NCI-H2171 treated with DMSO at 0.1 percent for 48 hours (cell line): ENCODE data around the gene STPG2.

ENCODE experiments used
- DNase-seq: peaks from one replicate; lab custom pipeline; 2025; lab: John Stamatoyannopoulos, UW

Gene STPG2

DNA sequence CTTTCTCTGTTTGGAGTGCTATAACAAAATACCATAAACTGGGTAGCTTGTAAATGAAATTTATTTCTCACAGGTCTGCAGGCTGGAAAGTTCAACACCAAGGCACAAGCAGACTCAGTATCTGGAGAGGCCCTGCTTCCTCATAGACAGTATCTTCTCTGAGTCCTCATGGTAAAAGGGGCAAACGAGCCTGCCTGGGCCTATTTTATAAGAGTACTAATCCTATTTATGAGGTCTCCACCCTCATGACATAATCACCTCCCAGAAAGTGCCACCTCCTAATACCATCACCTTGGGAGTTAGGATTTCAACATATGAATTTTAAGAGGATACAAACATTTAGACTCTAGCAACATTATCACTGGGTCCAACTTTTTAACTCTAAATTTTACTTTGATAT is 200.3 kb downstream of the STPG2 start:
- DNase-seq: no peak

DNA sequence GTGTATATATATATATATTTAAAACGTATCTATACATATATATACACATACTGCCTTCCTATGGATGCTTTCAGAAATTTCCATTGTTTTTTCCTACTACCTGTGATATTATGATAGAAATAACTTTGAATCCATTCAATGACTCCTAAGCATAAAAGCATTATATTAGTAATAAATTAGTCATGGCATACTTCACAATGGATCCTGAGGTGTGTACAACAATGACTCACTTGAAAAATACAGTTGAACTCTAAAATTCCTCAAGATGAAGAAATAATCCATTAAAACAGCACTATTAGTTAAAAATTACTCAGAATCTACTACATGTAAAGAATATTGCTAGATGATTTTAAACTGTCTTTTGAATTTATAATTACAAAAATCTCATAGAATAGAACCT is 201.1 kb downstream of the STPG2 start:
- no peak for DNase-seq

DNA sequence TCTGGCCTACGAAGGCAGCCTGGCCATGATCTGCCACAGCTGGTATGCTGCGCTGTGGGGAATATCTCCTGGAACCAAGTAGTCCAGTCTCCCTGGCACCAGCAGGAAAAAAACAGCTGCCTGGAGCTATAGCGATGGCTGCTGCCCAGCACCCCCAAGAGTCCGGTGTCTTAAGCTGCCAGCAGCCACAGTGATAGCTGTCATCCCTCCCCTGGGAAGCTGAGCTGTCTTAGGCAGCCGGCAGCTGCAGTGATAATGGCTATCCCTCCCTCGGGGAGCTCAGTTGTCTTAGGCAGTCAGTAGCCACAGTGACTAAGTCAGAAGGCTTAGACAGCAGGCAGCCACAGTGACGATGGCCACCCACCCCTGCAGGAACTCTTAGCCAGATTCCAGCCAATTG is 205.1 kb downstream of the STPG2 start:
- no peak for DNase-seq

DNA sequence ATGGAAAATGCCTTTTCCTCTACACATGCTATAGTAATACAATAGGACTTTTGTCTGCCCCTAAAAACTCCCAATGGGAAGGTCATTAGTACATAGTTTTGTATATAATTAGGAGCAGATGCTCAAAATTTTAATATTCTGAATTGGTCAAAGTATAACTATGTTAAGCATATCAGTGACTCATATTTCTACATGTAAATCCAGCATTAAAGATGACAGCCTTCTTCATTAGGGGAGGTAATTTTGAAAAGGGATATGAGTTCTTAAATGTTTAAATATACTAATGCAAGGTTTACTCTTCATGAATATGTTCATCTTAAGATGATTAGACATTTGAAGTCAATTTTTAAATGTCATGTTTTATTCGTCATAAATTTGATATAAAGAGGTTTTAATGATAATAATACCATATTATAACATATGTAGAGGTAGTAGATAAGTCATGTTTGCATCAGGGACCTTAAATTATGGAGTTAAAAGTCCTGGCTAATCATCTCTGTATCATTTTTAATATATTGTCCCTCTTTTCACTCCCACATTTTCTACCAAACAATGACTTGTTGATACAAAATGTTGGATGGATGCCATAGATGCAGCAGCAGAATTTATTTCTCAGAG is 218.8 kb downstream of the STPG2 start:
- DNase-seq: no peak

DNA sequence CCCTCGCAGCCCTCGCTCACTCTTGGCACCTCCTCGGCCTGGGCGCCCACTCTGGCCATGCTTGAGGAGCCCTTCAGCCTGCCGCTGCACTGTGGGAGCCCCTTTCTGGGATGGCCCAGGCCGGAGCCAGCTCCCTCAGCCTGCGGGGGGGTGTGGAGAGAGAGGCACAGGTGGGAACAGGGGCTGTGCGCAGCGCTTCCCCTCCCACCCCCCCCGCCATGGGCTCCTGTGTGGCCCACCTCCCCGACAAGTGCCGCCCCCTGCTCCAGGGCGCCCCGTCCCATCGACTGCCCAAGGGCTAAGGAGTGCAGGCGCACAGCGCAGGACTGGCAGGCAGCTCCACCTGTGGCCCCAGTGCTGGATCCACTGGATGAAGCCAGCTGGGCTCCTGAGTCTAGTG is 220.2 kb downstream of the STPG2 start:
- DNase-seq: no peak

DNA sequence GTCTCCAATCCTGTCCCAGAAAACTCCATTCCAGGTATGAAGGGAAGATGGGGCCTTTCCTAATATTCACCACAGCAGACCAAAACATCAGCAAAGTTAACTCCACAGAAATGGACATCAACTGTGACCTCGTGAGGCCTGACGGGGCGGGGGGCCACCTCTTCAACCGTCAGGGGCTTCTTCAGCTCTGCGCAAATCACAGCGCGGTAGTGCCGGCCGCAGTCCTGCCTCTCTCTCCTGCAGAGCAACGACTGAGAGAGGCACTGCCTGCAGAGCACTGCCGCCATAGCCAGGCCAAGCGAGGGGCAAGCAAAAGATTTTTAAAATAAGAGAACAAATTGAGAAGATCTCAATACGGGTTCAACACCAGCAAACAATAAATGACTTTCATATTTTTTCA is 226.2 kb downstream of the STPG2 start:
- DNase-seq: no peak

DNA sequence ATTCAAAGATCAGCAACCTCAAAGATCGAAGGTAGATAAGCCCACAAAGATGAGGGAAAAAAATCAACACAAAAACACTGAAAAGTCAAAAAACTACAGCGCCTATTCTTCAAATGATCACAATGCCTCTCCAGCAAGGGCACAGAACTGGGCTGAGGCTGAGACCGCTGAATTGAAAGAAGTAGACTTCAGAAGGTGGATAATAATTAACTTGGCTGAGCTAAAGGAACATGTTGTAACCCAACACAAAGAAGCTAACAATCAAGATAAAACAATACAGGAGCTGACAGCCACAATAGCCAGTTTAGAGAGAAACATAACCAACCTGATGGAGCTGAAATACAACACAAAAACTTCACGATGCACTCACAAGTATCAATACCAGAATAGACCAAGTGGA is 231.1 kb downstream of the STPG2 start:
- no peak for DNase-seq

DNA sequence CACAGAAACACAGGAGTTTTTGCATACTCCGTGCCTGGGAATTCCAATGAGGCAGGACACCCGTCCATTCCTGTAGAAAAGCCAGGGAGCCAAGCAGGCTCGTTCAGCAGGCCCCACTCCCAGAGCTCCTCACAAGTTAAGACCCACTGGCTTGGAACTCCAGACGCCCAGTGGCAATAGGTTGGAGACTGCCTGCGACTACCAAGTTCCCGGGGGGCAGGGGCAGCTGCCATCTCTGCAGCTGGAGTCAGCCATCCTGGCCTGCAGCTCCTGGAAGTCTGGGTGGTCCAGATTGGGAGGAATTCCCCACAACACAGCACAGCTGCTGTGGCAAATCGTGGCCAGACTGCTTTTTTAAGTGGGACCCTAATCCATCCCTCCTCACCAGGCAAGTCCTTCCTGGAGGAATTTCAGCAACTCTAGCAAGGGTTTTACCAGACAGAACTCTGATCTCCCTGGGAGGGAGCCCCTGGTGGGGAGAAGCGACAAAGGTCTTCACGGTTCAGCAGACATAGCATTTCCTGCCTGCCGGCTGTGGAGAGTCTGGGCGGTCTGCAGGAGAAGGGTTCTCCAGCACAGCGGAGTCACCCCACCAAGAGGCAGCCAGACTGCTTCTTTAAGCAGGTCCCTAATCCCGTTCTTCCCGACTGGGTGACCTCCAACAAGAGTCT is 231.9 kb downstream of the STPG2 start:
- no peak for DNase-seq

DNA sequence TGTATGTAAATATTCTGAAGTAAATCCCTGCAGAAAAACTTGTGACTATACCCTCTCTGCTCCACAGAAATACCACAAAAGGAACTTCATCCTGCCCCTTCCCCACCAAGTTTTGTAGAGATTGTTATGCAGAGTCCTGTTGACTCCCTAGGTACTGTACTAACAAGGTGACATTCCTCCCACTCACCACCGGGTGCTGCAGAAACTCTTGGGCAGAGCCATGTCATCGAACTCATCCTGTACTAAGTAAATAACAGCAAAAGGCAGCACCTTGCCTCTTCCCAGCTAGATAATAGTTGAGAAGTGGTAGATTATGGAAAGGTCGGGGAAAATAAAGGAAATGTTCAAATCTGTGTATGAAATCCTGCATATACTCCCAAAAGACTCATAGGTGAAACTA is 233.3 kb downstream of the STPG2 start:
- no peak for DNase-seq

DNA sequence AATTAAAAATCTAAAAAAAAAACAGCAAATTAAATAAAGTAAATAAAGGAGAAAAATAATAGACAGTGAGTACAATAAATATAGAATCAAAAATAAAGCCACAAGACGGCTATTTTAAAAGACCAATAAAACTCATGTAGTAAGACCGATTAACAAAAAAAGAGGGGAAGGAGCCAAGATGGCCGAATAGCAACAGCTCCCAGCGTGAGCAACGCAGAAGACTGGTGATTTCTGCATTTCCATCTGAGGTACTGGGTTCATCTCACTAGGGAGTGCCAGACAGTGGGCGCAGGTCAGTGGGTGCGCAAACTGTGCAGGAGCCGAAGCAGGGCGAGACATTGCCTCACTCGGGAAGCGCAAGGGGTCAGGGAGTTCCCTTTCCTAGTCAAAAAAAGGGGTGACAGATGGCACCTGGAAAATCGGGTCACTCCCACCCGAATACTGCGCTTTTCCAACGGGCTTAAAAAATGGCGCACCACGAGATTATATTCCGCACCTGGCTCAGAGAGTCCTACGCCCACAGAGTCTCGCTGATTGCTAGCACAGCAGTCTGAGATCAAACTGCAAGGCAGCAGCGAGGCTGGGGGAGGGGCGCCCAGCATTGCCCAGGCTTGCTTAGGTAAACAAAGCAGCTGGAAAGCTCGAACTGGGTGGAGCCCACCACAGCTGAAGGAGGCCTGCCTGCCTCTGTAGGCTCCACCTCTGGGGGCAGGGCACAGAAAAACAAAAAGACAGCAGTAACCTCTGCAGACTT is 239.7 kb downstream of the STPG2 start:
- peak; percentile 16 for DNase-seq

DNA sequence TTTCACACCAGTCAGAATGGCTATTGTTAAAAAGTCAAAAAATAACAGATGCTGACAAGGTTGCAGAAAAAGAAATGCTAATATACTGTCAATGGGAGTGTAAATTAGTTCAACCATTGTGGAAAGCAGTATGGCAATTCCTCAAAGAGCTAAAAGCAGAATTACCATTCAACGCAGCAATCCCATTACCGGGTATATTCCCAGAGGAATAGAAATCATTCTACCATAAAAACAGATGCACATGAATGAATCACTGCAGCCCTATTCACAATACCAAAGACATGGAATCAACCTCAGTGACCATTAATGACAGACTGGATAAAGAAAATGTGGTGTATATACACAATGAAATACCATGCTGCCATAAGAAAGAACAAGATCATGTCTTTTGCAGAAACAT is 243.0 kb downstream of the STPG2 start:
- peak; percentile 0 for DNase-seq

DNA sequence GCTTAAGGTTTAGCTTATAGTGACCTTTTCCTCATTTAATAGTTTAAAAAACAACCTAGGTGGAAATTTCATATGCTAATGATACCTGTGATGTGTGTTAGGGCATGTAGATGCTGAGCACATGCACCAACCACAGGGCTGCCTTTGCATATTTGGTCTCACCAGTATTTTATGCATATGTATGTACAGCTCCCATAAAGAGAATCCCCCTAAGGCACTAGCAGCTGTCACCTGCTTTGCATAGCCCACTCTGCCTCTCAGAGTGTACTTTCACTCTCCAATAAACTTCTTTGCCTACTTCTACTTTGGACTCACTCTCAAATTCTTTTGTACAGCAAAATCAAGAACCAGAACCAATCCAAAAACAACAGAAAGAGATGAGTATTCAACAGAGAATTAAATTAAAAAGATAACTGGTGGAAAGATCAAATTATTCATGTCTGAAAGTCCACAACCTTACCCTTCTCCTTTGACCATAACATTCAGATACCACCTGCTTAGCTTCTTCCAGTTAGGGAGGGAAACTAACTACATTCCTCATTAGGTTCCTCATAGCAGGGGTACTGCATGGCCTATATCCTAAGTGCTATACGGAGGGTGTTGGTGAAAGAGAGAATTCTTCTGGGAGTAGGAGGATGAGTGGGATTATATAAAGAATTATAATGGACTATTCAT is 250.5 kb downstream of the STPG2 start:
- DNase-seq: no peak

DNA sequence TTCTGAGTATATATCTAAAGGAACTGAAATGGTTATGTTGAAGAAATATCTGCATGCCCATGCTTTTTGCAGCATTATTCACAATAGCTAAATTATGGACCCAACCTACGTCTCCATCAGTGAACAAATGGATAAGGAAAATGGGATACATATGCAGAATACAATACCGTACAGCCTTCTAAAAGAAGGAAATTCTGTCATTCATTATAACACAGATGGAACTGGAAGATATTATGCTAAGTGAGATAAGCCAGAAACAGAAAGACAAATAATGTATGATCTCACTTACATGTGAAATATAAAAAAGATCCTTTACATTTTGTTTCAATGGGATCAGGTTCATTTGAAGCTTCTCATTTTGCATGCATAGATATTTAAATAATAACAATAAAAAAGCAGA is 263.3 kb downstream of the STPG2 start:
- DNase-seq: no peak

DNA sequence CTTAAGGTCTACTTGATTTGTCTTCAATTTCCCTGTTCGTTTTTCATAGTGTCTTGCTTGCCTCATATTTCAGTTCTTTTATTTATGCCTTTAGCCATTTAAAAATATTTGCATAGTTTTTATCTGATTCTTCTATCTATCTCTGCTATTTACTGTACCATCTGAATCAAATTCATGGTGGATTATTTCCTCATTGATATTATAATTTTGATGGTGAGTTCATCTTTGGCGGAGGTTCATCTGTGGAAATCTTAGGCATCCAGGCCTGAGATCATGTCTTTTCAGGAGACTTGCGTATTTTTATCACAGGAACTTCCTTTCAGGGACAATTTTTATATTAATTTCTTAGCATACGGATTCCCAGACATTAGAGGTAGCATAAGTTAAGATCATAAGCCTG is 275.2 kb downstream of the STPG2 start:
- DNase-seq: no peak

DNA sequence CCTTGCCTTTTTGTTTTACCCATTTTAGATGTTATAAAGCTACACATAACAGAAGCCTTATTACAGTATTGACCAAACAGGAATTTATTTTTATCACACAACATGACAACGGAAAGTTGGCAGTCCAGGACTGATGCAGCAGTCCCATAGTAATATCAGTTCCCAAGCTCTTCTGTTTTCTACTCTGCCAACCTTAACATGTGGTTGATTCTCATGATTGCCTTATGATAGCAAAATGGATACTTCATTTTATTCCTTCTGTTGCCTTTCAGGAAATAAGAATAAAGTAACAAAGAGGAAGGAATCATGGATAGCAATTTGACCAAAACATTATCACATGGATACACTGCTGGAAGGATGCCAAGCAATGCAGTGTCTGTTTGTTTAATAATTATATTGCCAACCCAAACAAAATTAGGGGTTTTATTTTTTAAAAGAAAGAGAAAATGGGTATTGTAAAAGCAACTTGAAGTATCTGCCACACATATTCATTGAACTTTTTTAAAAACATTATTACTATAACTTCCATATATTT is 275.7 kb downstream of the STPG2 start:
- no peak for DNase-seq

DNA sequence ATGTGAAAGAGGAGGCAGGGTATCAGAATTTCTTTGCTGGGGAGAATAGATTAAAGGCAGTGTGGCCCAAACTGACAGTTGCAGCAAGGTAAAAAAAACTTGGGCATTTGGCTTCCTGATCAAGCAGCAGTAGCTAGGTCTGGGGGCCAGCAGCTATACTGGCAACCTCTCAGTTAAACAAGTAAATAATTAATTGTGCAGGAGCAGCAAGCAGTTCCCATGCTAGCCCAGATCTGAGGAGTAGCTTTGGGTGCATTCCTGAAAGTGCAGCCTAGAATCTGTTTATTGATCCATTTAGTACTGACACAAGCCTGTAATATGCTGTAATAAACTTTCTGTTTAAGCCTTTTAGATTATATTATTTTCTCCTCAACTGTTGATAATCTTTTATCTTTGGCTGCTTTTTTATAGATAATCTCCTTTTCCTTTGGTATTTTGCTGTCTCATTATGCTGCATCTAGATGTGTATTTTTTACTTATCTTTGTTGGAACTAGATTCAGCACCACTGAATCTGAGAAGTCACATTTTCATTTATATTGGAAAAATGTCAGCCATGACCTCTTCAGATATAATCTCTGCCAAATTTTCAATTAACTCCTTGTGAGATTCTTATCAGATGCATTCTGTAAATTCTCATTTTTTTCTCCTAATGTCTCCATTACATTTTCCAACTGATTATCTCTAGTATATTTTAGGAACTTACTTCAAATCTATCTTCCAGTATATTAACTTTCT is 276.3 kb downstream of the STPG2 start:
- DNase-seq: no peak

DNA sequence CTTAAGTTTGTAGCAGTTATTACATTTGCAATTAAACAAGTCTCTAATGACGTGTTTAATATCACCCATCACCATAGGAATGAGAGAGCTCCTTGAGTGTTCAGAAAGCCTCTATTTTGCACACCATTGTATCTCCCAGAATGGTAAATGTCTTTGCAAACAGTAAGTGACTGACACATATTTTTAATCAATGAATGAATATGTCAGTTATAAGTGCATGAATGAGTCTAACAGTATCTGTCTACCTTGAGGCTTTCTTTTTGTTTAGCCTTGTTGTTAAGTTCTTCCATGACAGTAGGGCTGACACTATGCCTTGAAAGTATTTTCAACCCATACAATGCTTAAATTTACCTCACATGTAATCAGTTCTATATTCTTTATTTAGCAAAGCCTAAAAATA is 292.2 kb downstream of the STPG2 start:
- no peak for DNase-seq

DNA sequence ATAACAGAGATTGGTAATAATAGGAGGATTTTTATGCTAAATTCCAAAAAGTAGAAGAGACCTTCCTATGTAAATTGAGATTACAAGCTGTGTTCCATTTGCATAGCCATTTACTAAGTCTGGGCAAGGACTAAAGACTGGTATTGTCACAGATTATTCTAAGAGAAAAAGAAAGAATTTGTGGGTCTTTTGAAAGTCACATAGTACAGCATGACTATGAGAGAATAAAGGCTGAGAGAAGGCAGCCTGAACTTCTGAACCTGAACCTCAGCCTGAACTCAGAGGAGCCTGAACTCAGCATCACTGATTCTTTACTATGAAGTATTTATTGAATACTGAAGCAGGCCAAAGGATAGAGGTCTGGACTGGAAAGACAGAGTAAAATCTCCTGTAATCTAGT is 297.5 kb downstream of the STPG2 start:
- DNase-seq: no peak

DNA sequence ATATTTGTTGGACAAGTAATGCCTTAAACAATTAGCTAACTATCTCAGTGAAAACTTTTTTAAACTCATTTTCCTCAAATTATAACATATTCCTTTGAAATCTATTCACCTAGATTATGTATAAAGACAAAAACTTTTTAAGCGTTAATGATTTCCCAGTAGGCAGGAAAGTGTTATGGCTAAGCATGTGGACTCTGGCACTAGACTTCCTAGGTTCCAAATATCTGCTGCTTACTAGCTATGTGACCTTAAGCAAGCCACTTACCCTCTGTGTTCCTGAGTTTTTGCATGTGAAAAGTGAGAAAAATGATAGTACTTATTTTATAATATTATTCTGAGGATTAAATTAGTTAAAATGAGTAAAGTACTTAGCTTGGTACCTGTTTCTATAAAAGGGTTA is 301.8 kb downstream of the STPG2 start:
- no peak for DNase-seq

DNA sequence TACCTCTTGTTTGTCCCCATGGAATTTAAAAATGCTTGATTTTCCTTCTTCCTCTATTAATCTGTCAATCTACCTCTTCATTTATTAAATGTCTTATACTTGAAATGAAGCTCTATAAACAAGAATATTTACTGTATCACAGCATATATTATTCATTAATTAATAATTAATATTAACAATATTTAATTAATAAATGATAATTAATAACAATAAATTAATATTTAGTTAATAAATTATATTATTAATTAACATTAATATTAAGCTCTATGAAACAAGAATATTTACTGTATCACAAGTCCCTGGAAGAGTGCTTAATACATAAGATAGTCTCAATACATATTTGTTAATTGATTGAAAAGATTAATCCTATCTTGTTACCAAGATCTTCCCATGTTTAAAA is 306.6 kb downstream of the STPG2 start:
- no peak for DNase-seq

DNA sequence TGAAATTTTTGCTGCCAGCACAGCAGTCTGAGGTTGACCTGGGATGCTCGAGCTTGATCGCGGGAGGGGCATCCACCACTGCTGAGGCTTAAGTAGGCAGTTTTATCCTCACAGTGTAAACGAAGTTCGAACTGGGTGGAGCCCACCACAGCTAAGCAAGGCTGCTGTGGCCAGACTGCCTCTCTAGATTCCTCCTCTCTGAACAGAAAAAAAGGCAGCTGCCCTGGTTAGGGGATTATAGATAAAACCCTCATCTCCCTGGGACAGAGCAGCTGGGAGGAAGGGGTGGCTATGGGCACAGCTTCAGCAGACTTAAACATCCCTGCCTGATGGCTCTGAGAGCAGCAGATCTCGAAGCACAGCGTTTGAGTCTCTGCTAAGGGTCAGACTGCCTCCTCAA is 314.6 kb downstream of the STPG2 start:
- no peak for DNase-seq

DNA sequence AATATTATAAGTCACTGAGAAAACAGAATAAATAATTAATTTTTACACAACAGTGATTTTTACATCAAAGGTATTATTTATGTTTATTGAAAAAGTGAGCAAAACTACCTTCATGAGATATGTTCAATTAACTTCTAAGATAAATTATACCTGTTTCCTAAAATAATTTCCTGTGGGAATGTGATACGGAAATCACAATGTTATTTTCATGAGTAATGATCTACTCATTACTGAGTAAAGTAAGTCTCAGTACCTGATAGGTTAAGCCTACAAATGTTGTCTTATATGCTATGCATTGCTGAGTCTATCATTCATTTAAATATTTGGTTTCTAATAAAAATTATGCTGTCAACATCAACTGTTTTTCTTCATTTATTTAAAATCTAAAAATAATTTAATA is 324.0 kb downstream of the STPG2 start:
- no peak for DNase-seq
